ENCODE results near the gene ABCA13.

DNA sequence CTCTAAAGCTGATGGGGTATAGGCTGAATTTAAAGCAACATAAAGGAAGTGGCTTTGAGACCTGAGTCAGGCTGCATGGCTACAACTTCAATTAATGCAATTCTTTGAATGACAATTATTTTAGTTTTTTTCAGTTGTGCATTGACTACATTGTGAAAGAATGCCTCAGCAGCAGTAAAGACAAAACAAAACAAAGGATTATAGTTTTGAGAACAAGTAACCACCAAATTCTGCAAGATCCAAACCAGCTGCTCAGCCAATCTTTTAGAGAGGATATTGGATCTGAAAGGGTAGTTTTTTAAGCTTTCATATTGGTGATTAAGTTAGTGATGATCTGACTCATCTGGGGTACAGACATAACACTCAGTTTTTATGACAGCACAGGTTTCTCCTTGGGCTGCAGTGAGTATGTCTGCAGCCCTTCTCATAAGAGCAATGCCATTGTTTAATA lies 40.6 kb upstream of the ABCA13 start:
- TF ChIP-seq, protein P1, sequence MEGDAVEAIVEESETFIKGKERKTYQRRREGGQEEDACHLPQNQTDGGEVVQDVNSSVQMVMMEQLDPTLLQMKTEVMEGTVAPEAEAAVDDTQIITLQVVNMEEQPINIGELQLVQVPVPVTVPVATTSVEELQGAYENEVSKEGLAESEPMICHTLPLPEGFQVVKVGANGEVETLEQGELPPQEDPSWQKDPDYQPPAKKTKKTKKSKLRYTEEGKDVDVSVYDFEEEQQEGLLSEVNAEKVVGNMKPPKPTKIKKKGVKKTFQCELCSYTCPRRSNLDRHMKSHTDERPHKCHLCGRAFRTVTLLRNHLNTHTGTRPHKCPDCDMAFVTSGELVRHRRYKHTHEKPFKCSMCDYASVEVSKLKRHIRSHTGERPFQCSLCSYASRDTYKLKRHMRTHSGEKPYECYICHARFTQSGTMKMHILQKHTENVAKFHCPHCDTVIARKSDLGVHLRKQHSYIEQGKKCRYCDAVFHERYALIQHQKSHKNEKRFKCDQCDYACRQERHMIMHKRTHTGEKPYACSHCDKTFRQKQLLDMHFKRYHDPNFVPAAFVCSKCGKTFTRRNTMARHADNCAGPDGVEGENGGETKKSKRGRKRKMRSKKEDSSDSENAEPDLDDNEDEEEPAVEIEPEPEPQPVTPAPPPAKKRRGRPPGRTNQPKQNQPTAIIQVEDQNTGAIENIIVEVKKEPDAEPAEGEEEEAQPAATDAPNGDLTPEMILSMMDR (IDR thresholded peaks at IDR 0.05): no peak
- TF ChIP-seq POLR2A (IDR thresholded peaks at IDR 0.05): no peak
- TF ChIP-seq EP300 (IDR thresholded peaks at IDR 0.05): no peak
- TF ChIP-seq POLR2AphosphoS5 (IDR thresholded peaks at IDR 0.05): no peak

Data from gastroesophageal sphincter (tissue), 3 donors.